Measurements from ENCODE around the gene BCAT1.

BCAT1 gene

GRCh38 chr12:24977711-24978110 is 28.8 kb upstream of the BCAT1 start:
- TF ChIP-seq CTCF (IDR thresholded peaks at IDR 0.05; ENCODE audit: borderline replicate concordance, insufficient read depth, low read depth, low read length), result no peak
- no peak overlapping the region for H3K4me3 ChIP-seq (ENCODE audit: low read depth, low read length)

- TF ChIP-seq CTCF (IDR thresholded peaks at IDR 0.05; ENCODE audit: borderline replicate concordance, insufficient read depth, low read depth, low read length), result no peak
- H3K4me3 ChIP-seq (ENCODE audit: low read depth, low read length), result no peak overlapping the region
Observed at GRCh38 chr12:24977060-24977459, 28.2 kb upstream of the BCAT1 start.

GRCh38 chr12:24975425-24975824 is 26.5 kb upstream of the BCAT1 start:
- TF ChIP-seq CTCF (IDR thresholded peaks at IDR 0.05; ENCODE audit: borderline replicate concordance, insufficient read depth, low read depth, low read length), result no peak
- H3K4me3 ChIP-seq (ENCODE audit: low read depth, low read length), result no peak overlapping the region

GRCh38 chr12:24974216-24974615 is 25.3 kb upstream of the BCAT1 start:
- no peak for TF ChIP-seq CTCF (IDR thresholded peaks at IDR 0.05; ENCODE audit: borderline replicate concordance, insufficient read depth, low read depth, low read length)

GRCh38 chr12:24972078-24972477 is 23.2 kb upstream of the BCAT1 start:
- H3K4me3 ChIP-seq (ENCODE audit: low read depth, low read length), result no peak overlapping the region
- TF ChIP-seq CTCF (IDR thresholded peaks at IDR 0.05; ENCODE audit: borderline replicate concordance, insufficient read depth, low read depth, low read length), result no peak

More at GRCh38 chr12:24974216-24974615, 25.3 kb upstream of the BCAT1 start:
- no peak overlapping the region for H3K4me3 ChIP-seq (ENCODE audit: low read depth, low read length)

- no peak for TF ChIP-seq CTCF (IDR thresholded peaks at IDR 0.05; ENCODE audit: borderline replicate concordance, insufficient read depth, low read depth, low read length)
- no peak overlapping the region for H3K4me3 ChIP-seq (ENCODE audit: low read depth, low read length)
Observed at GRCh38 chr12:24970177-24970576, 21.3 kb upstream of the BCAT1 start.

- no peak for TF ChIP-seq CTCF (IDR thresholded peaks at IDR 0.05; ENCODE audit: borderline replicate concordance, insufficient read depth, low read depth, low read length)
Observed at GRCh38 chr12:24966951-24967564, 18.2 kb upstream of the BCAT1 start.

More at GRCh38 chr12:24966951-24967564, 18.2 kb upstream of the BCAT1 start:
- H3K4me3 ChIP-seq (ENCODE audit: low read depth, low read length), result no peak overlapping the region

Measured in GM12875 (cell line).